DOHH2 (cell line): Measurements from ENCODE around the gene KCNC1.

ENCODE experiments used
- H3F3A ChIP-seq: fragments of 200-600 bp; sonication (generic), shearing (Covaris generic); 2 replicates; pipeline ENCODE4 v1.6.0; 2016; ENCODE audit warnings: antibody characterized with exemption, mild to moderate bottlenecking; ENCODE audit not compliant: control insufficient read depth, insufficient read depth
- H3K27ac ChIP-seq: fragments of 200-600 bp; sonication (generic); 2 replicates; pipeline ENCODE4 v1.5.1; 2014; ENCODE audit warnings: low read depth, mild to moderate bottlenecking, low read length, moderate library complexity
- H3K27me3 ChIP-seq: fragments of 200-600 bp; sonication (generic); 2 replicates; pipeline ENCODE4 v1.6.1; 2014; ENCODE audit warnings: mild to moderate bottlenecking, low read length, mixed read lengths; ENCODE audit not compliant: control insufficient read depth
- H3K36me3 ChIP-seq: fragments of 200-600 bp; sonication (generic); 2 replicates; pipeline ENCODE4 v1.6.1; 2014; ENCODE audit warnings: mild to moderate bottlenecking, low read length, moderate library complexity, mixed read lengths; ENCODE audit not compliant: control insufficient read depth
- H3K4me1 ChIP-seq: fragments of 200-600 bp; sonication (generic); 2 replicates; pipeline ENCODE4 v1.6.1; 2014; ENCODE audit warnings: mild to moderate bottlenecking, low read length, mixed read lengths; ENCODE audit not compliant: control insufficient read depth
- H3K4me2 ChIP-seq: fragments of 200-600 bp; sonication (generic); 2 replicates; pipeline ENCODE4 v1.6.0; 2014; ENCODE audit warnings: mild to moderate bottlenecking, low read length, moderate library complexity
- H3K4me3 ChIP-seq: fragments of 200-600 bp; sonication (generic); 2 replicates; pipeline ENCODE4 v1.5.1; 2014; ENCODE audit warnings: mild to moderate bottlenecking, low read length, mixed read lengths
- H3K79me2 ChIP-seq: fragments of 200-600 bp; sonication (generic); 2 replicates; pipeline ENCODE4 v1.6.1; 2014; ENCODE audit warnings: mild to moderate bottlenecking, low read length, mixed read lengths; ENCODE audit not compliant: control insufficient read depth
- H3K9me2 ChIP-seq: fragments of 200-600 bp; sonication (generic); replicated peaks from 2 replicates; pipeline ENCODE4 v1.6.1; 2014; ENCODE audit warnings: mild to moderate bottlenecking, low read length, mixed read lengths; ENCODE audit not compliant: control insufficient read depth
- H3K9me3 ChIP-seq: fragments of 200-600 bp; sonication (generic); 2 replicates; pipeline ENCODE4 v1.6.1; 2014; ENCODE audit warnings: antibody characterized with exemption, low read length, mixed read lengths; ENCODE audit not compliant: control insufficient read depth, insufficient read depth
- H4K20me1 ChIP-seq: fragments of 200-600 bp; sonication (generic); 2 replicates; pipeline ENCODE4 v1.6.0; 2014; ENCODE audit warnings: low read depth, mild to moderate bottlenecking, antibody characterized with exemption, low read length, moderate library complexity; ENCODE audit not compliant: control insufficient read depth, insufficient read depth
- EZH2phosphoT487 ChIP-seq: fragments of 200-600 bp; sonication (generic); IDR thresholded peaks from 2 replicates; pipeline ENCODE4 v1.6.1; 2017; ENCODE audit warnings: borderline replicate concordance, mild to moderate bottlenecking, antibody characterized with exemption, low read length, moderate library complexity, mixed read lengths
- TF ChIP-seq, protein P1 (sequence below): fragments of 200-600 bp; sonication (generic); IDR thresholded peaks from one replicate; pipeline ENCODE4 v1.5.1; 2014; ENCODE audit warnings: antibody characterized with exemption, mild to moderate bottlenecking, low read depth, low read length; ENCODE audit not compliant: poor library complexity, severe bottlenecking

KCNC1 gene

DNA sequence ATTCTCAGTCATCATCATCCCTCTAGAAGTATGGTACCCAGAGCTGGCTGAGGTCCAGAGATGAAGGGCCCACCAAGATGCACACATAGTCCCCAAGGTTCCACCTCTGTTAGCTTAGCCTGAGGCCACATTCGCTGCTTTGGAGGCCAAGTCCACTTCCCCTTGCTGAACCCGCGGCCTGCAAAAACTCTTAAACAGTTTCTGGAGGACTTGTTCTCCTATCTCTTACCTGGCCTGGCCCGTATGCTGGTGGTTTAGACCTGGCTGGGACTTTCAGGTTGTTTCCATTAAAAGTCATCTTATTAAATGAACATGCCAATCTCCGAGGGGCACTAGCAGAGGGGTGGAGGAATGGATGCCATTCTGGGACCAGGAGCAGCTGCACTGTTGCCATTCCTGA lies 64.6 kb downstream of the KCNC1 start:
- no peak for TF ChIP-seq EZH2phosphoT487
- TF ChIP-seq, protein P1, sequence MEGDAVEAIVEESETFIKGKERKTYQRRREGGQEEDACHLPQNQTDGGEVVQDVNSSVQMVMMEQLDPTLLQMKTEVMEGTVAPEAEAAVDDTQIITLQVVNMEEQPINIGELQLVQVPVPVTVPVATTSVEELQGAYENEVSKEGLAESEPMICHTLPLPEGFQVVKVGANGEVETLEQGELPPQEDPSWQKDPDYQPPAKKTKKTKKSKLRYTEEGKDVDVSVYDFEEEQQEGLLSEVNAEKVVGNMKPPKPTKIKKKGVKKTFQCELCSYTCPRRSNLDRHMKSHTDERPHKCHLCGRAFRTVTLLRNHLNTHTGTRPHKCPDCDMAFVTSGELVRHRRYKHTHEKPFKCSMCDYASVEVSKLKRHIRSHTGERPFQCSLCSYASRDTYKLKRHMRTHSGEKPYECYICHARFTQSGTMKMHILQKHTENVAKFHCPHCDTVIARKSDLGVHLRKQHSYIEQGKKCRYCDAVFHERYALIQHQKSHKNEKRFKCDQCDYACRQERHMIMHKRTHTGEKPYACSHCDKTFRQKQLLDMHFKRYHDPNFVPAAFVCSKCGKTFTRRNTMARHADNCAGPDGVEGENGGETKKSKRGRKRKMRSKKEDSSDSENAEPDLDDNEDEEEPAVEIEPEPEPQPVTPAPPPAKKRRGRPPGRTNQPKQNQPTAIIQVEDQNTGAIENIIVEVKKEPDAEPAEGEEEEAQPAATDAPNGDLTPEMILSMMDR: no peak
- H3K4me1 ChIP-seq: no peaks in the 10 kb centered on the region
- no peaks in the 10 kb centered on the region for H3F3A ChIP-seq
- no peaks in the 10 kb centered on the region for H4K20me1 ChIP-seq
- H3K79me2 ChIP-seq: no peaks in the 10 kb centered on the region
- H3K36me3 ChIP-seq: no peaks in the 10 kb centered on the region
- no peak overlapping the region for H3K27ac ChIP-seq
- H3K9me2 ChIP-seq: no peaks in the 10 kb centered on the region
- H3K27me3 ChIP-seq: no peaks in the 10 kb centered on the region
- H3K4me2 ChIP-seq: no peak overlapping the region
- no peaks in the 10 kb centered on the region for H3K9me3 ChIP-seq
- H3K4me3 ChIP-seq: no peak overlapping the region

DNA sequence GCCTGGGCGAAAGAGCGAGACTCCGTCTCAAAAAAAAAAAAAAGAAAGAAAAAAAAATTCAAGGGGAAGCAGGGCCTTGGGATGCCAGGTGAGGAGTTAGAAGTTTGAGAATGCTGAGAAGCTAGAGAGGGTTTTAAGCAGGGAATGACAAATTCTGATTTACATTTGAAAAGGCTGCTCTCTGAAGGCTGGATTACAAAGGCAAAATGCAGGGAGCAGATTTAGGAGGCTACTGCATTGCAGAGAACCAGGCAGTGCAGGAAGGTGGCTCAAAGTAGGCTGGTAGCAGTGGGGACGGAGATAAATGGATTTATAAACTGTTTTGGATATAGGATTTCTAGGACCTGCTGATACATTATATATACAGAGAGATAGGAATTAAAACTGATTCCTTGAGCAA lies 66.6 kb downstream of the KCNC1 start:
- Histone ChIP-seq H3K36me3 (no peaks in the 10 kb centered on the region), H3K79me2 (no peaks in the 10 kb centered on the region), H3K27ac (no peak overlapping the region), H3K9me2 (no peaks in the 10 kb centered on the region), H3F3A (no peaks in the 10 kb centered on the region), H3K4me2 (no peak overlapping the region), H3K4me3 (no peak overlapping the region), H3K27me3 (no peaks in the 10 kb centered on the region), H3K9me3 (no peaks in the 10 kb centered on the region), H4K20me1 (no peaks in the 10 kb centered on the region), H3K4me1 (no peaks in the 10 kb centered on the region)
- TF ChIP-seq, protein P1: no peak
- TF ChIP-seq EZH2phosphoT487: no peak

DNA sequence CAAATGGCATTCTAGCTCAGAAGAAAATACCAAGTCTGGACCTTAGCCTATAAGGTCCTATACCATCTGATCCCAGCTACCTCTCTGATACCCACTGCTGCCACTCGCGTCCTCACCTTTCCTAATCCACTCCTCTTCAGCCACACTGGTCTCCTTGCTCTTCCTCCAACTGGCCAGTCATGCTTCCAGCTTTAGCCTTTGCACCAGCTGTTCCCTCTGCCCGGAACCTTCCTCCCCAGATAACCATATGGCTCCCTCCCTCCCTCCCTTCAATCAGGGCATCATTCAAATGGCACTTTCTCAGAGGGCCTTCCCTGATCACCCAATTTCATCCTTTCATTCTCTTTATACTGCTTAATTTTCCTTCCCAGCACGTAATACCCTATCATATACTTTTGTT lies 67.9 kb downstream of the KCNC1 start:
- Histone ChIP-seq H3K4me2 (no peak overlapping the region), H3K4me1 (no peaks in the 10 kb centered on the region), H3K36me3 (no peaks in the 10 kb centered on the region), H4K20me1 (no peaks in the 10 kb centered on the region), H3F3A (no peaks in the 10 kb centered on the region), H3K27ac (no peak overlapping the region), H3K27me3 (no peaks in the 10 kb centered on the region), H3K9me3 (no peaks in the 10 kb centered on the region), H3K4me3 (no peak overlapping the region), H3K79me2 (no peaks in the 10 kb centered on the region), H3K9me2 (no peaks in the 10 kb centered on the region)
- TF ChIP-seq, protein P1: no peak
- TF ChIP-seq EZH2phosphoT487: no peak
